NB4 (cell line): Measurements from ENCODE around the gene MIA.

ENCODE experiments used
- POLR2A ChIP-seq: IDR thresholded peaks from 2 replicates; pipeline ENCODE4 v1.6.1; 2011; ENCODE audit warnings: mild to moderate bottlenecking; ENCODE audit not compliant: insufficient read length; ENCODE audit errors: extremely low read depth
- TF ChIP-seq, protein P1 (sequence below): IDR thresholded peaks from one replicate; pipeline ENCODE4 v1.5.1; 2012; ENCODE audit warnings: low read depth, low read length
- TF ChIP-seq, protein P2 (sequence below): IDR thresholded peaks from 2 replicates; pipeline ENCODE4 v1.6.1; 2011; ENCODE audit warnings: low read depth, low read length

DNA sequence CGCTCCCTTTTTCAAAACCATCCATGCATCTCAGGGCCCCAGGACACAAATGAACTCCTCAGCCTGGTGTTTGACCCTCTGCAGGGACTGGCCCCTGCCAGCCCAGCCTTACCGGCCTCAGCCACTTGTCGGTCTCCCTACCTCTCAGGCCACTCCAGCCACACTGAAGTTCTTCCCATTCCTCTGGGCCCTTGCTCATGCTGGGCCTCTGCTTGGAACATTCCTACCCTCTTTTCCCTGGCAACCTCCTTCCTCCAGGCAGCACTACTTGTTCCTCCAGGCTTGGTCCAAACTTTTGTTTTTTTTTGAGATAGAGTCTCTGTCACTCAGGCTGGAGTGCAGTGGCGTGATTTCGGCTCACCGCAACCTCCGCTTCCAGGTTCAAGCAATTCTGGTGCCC is 16.0 kb downstream of the MIA start:
- TF ChIP-seq, protein P1, sequence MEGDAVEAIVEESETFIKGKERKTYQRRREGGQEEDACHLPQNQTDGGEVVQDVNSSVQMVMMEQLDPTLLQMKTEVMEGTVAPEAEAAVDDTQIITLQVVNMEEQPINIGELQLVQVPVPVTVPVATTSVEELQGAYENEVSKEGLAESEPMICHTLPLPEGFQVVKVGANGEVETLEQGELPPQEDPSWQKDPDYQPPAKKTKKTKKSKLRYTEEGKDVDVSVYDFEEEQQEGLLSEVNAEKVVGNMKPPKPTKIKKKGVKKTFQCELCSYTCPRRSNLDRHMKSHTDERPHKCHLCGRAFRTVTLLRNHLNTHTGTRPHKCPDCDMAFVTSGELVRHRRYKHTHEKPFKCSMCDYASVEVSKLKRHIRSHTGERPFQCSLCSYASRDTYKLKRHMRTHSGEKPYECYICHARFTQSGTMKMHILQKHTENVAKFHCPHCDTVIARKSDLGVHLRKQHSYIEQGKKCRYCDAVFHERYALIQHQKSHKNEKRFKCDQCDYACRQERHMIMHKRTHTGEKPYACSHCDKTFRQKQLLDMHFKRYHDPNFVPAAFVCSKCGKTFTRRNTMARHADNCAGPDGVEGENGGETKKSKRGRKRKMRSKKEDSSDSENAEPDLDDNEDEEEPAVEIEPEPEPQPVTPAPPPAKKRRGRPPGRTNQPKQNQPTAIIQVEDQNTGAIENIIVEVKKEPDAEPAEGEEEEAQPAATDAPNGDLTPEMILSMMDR: no peak
- no peak for TF ChIP-seq POLR2A
- TF ChIP-seq, protein P2, sequence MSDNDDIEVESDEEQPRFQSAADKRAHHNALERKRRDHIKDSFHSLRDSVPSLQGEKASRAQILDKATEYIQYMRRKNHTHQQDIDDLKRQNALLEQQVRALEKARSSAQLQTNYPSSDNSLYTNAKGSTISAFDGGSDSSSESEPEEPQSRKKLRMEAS: no peak
